Measurements from ENCODE around the gene RIOK2. TPM values are rescaled to one million over a fixed set of nuclear protein-coding genes. Genes with fewer than 3 reads are reported as not detected.
"Not testable (repeated sequence)": the region's sequence is repeated elsewhere in the genome, so short reads cannot be mapped to it uniquely, and the experiment has no call there.

Gene RIOK2
- polyA plus RNA-seq, 1 donor from 2014 or later, result 19.3 TPM

DNA sequence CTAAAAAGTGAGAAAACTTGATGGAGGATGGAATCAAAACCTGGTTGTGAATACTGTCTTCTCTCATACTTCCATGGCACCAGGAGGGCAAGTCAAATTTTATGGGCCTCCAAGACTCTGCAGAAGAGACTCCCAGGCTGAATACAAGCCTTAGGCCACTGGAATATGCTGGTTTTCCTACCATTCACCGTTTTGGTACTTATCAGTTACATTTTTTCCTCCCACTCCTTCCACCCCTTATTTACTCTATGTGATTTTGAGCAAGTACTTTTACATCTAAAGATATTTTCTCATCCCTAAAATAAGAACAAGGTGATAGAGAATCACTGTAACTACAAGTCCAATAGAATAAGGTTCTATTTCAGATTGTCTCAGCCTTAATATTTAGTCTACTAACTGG, 32.6 kb downstream of the RIOK2 start:
- no peaks in the 10 kb centered on the region for H3K4me1 Mint-ChIP-seq
- no peak overlapping the region for H3K27ac Mint-ChIP-seq
- peaks cover 2% of the 10 kb centered on the region for H3K36me3 Mint-ChIP-seq

GRCh38 chr5:97149709-97150108, 33.3 kb downstream of the RIOK2 start:
- H3K4me3 Mint-ChIP-seq, result no peak overlapping the region
- H3K36me3 Mint-ChIP-seq, result no peaks in the 10 kb centered on the region
- H3K27ac Mint-ChIP-seq, result no peak overlapping the region
- H3K27me3 Mint-ChIP-seq, result no peaks in the 10 kb centered on the region
- no peaks in the 10 kb centered on the region for H3K4me1 Mint-ChIP-seq
- H3K9me3 Mint-ChIP-seq, result no peaks in the 10 kb centered on the region

More for the DNA sequence above, 32.6 kb downstream of the RIOK2 start:
- Mint-ChIP-seq H3K9me3 (no peaks in the 10 kb centered on the region), H3K4me3 (no peak overlapping the region), H3K27me3 (no peaks in the 10 kb centered on the region)

DNA sequence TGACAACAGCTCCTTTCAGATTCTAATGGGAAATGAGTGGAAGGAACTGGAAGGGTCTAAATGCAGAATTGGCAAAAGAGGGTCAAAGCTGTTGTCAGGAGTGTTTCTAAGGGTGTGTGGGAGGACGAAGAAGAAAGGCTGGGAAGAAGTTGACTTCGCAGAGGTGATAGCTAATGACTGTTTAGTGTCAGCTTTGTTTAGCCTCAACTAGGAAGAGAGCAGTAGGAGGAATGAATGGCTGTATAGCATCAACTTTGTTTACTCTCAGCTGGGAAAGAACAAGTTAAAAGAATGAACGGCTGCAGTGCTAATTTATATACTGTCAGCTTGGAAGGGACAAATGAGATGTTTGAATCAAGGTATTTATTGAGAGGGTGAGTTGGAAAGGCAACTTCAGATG, 34.8 kb downstream of the RIOK2 start:
- H3K36me3 Mint-ChIP-seq, result no peaks in the 10 kb centered on the region
- H3K9me3 Mint-ChIP-seq, result no peaks in the 10 kb centered on the region
- H3K27ac Mint-ChIP-seq, result no peak overlapping the region
- no peaks in the 10 kb centered on the region for H3K27me3 Mint-ChIP-seq
- H3K4me1 Mint-ChIP-seq, result no peaks in the 10 kb centered on the region
- no peak overlapping the region for H3K4me3 Mint-ChIP-seq

DNA sequence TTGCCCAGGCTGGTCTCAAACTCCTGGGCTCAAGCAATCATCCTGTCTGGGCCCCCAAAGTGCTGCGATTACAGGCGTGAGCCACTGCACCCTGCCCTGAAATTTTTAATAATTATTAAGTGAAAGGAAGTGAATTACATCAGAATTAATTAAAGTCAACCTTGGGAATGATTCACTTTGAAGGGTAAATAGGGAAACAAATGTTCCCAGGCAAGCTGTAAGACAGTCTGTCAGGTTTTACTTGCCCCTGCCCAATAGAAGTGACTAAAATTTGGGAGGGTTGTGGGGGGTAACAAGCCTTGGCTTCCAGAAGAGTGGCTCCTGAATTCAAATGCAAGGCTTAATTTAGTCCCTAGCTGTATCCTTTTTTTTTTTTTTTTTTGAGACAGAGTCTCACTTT, 39.3 kb downstream of the RIOK2 start:
- no peaks in the 10 kb centered on the region for H3K27me3 Mint-ChIP-seq
- peaks cover 0 to 1% (median 0%) of the 10 kb centered on the region in 3 donors for H3K4me1 Mint-ChIP-seq
- no peak overlapping the region for H3K4me3 Mint-ChIP-seq
- H3K9me3 Mint-ChIP-seq, result no peaks in the 10 kb centered on the region
- no peak overlapping the region for H3K27ac Mint-ChIP-seq
- no peaks in the 10 kb centered on the region for H3K36me3 Mint-ChIP-seq

- no peaks in the 10 kb centered on the region for H3K36me3 Mint-ChIP-seq
- H3K27ac Mint-ChIP-seq, result no peak within 1 kb of the TSS
- H3K27me3 Mint-ChIP-seq, result no peaks in the 10 kb centered on the region
- H3K4me3 Mint-ChIP-seq, result no peak within 1 kb of the TSS
- H3K4me1 Mint-ChIP-seq, result peaks cover 0 to 1% (median 0%) of the 10 kb centered on the region in 3 donors
- no peaks in the 10 kb centered on the region for H3K9me3 Mint-ChIP-seq
Measured at GRCh38 chr5:97142521-97143254, 40.4 kb downstream of the RIOK2 start, which contains the start of gene LIX1. TSS of gene LIX1 (minus strand) at chr5:97142611. CDS start at chr5:97142576, 35 bp downstream.

DNA sequence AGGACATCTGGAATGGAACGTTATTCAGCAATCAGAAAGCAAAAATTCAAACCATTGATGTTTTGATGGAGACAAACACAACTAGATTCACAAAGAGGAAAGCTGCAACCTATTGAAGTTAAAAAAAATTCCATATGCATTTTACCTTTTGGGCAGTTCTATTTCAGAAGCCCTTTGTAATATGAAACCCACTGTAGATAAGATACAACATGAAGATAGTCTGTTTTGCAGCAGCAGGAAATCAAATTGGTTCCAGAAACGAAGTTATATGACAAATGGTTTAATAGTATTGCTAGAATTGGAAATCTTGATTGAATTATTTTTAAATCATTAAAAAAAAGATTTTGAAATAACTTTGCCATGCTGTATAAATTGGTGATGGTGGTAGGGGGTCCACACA, 41.5 kb downstream of the RIOK2 start:
- H3K27ac Mint-ChIP-seq, result no peak overlapping the region
- no peaks in the 10 kb centered on the region for H3K27me3 Mint-ChIP-seq
- no peaks in the 10 kb centered on the region for H3K36me3 Mint-ChIP-seq
- H3K4me3 Mint-ChIP-seq, result no peak overlapping the region
- H3K4me1 Mint-ChIP-seq, result peaks cover 0 to 1% (median 0%) of the 10 kb centered on the region in 3 donors
- no peaks in the 10 kb centered on the region for H3K9me3 Mint-ChIP-seq

DNA sequence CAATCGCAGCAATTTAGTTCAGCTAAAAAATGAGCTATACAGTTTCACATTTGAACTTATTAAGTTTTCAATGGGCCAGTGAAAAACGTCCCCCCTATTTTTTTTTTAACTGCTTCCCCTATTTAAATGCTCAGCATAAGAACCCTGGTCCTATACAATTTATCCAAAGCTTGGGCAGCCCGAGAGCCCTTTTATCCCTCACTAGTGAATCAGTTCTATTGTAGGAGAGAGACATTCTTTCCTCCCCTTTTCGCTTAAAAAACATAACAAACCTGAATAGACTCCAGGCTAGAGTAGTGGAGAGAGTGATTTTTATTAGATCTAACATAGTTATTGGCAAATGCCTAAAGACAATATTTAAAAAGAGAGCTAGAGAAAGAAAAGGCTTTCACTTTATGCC, 42.0 kb downstream of the RIOK2 start:
- Mint-ChIP-seq H3K27ac (no peak overlapping the region), H3K4me1 (peaks cover 0 to 1% (median 0%) of the 10 kb centered on the region in 3 donors), H3K36me3 (no peaks in the 10 kb centered on the region), H3K4me3 (no peak overlapping the region), H3K9me3 (no peaks in the 10 kb centered on the region), H3K27me3 (no peaks in the 10 kb centered on the region)

DNA sequence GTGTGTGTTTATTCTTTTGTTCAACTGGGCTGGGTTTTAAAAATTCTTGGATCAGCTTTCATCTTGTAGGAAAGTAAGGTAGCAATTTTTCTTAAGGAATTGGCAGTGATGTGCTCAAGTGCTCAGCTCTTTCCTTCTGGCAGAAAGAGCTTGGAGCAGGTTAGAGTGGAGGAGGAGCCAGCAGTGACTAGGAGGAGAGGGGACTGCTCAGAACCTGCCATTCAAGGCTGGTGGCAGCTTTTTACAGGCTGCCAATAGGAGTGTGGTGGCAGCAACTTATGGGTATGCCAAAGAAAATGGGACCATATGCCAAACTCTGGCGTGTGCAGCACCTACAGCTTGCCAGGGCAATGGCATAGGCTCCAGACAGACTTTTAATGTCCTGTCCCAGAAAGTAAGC, 42.8 kb downstream of the RIOK2 start:
- not testable (repeated sequence) for H3K4me3 Mint-ChIP-seq, H3K27ac Mint-ChIP-seq, H3K27me3 Mint-ChIP-seq, H3K9me3 Mint-ChIP-seq, H3K4me1 Mint-ChIP-seq, H3K36me3 Mint-ChIP-seq

GRCh38 chr5:97136475-97136874, 46.6 kb downstream of the RIOK2 start:
- no peak overlapping the region for H3K4me3 Mint-ChIP-seq
- no peaks in the 10 kb centered on the region for H3K36me3 Mint-ChIP-seq
- no peaks in the 10 kb centered on the region for H3K9me3 Mint-ChIP-seq
- no peaks in the 10 kb centered on the region for H3K27me3 Mint-ChIP-seq
- no peak overlapping the region for H3K27ac Mint-ChIP-seq
- H3K4me1 Mint-ChIP-seq, result peaks cover 0 to 2% (median 1%) of the 10 kb centered on the region in 3 donors

GRCh38 chr5:97135868-97136267, 47.2 kb downstream of the RIOK2 start:
- Mint-ChIP-seq H3K4me3 (no peak overlapping the region), H3K36me3 (no peaks in the 10 kb centered on the region), H3K27ac (no peak overlapping the region), H3K4me1 (peaks cover 0 to 2% (median 0%) of the 10 kb centered on the region in 3 donors), H3K27me3 (no peaks in the 10 kb centered on the region), H3K9me3 (no peaks in the 10 kb centered on the region)

DNA sequence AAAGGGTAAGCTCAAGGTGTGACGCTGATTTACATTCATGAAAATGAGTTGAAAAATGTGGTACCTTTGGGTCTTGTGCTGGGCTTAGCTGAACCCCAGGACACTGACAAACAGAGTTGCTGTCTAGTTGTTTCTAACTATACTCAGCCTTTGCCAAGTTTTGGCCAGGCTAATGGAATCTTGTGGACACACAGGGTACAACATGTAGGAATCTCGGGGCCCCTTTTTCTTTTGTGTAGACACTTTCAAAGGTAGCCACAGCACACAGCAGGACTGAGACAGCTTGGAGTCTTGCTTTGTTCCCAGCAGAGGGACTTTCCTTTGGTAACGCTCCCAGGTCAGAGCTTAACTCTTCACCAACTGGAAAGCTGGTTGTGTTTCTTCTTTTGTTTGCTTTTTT, 48.4 kb downstream of the RIOK2 start:
- H3K9me3 Mint-ChIP-seq, result no peaks in the 10 kb centered on the region
- H3K27me3 Mint-ChIP-seq, result peaks cover 2% of the 10 kb centered on the region
- H3K36me3 Mint-ChIP-seq, result no peaks in the 10 kb centered on the region
- H3K4me1 Mint-ChIP-seq, result peaks cover 0 to 2% (median 0%) of the 10 kb centered on the region in 3 donors
- no peak overlapping the region for H3K27ac Mint-ChIP-seq
- no peak overlapping the region for H3K4me3 Mint-ChIP-seq

GRCh38 chr5:97133101-97133500, 49.9 kb downstream of the RIOK2 start:
- Mint-ChIP-seq H3K36me3 (no peaks in the 10 kb centered on the region), H3K27ac (no peak overlapping the region), H3K4me1 (peaks cover 0 to 5% (median 5%) of the 10 kb centered on the region in 3 donors), H3K9me3 (no peaks in the 10 kb centered on the region), H3K4me3 (no peak overlapping the region), H3K27me3 (peaks cover 9% of the 10 kb centered on the region)

- peaks cover 9% of the 10 kb centered on the region for H3K27me3 Mint-ChIP-seq
- H3K36me3 Mint-ChIP-seq, result no peaks in the 10 kb centered on the region
- peaks cover 0 to 5% (median 5%) of the 10 kb centered on the region in 3 donors for H3K4me1 Mint-ChIP-seq
- no peaks in the 10 kb centered on the region for H3K9me3 Mint-ChIP-seq
- H3K27ac Mint-ChIP-seq, result no peak overlapping the region
- H3K4me3 Mint-ChIP-seq, result no peak overlapping the region
Measured at GRCh38 chr5:97131921-97132320, 51.1 kb downstream of the RIOK2 start.

- no peak overlapping the region for H3K4me3 Mint-ChIP-seq
- peaks cover 1% of the 10 kb centered on the region for H3K36me3 Mint-ChIP-seq
- peaks cover 10% of the 10 kb centered on the region for H3K27me3 Mint-ChIP-seq
- H3K27ac Mint-ChIP-seq, result no peak overlapping the region
- H3K9me3 Mint-ChIP-seq, result no peaks in the 10 kb centered on the region
- peaks cover 0 to 5% (median 5%) of the 10 kb centered on the region in 3 donors for H3K4me1 Mint-ChIP-seq
Measured at GRCh38 chr5:97131139-97131710, 51.8 kb downstream of the RIOK2 start.

DNA sequence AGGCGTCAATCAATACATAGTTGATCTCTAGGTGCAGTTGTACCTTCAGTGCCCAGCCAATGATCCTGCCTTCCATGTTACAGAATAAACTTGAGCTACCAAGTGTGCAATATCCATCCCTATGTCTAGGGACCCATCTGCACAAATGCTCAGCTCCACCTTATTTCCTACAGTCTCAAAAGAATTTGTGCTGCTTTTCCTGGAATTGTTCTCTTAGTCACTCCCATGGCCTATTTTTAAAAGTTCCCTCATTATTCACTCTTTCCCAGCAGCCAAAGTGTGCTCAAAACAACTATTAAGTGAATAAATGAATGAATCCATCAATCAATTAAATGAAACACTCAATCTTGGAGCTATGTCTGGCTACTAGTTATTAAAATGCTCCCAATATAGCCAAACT, 55.3 kb downstream of the RIOK2 start:
- Mint-ChIP-seq H3K9me3 (no peaks in the 10 kb centered on the region), H3K4me1 (peaks cover 1 to 5% (median 2%) of the 10 kb centered on the region in 3 donors), H3K27me3 (peaks cover 15% of the 10 kb centered on the region), H3K27ac (no peak overlapping the region), H3K36me3 (peaks cover 3% of the 10 kb centered on the region), H3K4me3 (no peak overlapping the region)

DNA sequence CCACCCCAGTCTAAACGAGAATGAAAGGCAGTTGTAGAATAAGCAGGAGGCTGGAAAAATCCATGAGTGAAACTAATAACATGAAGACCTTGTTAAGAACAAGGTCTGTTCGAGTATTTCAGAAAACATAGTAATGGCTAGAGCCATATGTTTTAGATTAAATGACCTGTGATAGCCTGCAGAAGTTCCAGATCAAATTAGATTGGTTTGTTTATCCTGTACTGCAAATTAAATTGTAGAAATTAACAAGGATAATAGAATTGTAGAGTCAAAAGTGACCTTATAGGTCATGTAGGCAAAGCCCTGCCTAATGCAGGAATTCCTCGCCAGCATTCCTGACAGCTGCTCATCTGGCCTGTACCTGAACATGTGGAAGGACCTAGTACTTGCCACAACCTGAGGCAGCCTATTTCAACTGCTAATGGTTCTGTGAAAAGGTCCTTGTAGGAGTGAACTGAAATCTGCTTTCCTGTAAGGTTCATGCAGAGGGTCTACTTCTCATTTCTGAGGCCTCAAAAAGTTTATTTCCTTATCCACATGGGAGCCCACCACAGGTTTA, 57.8 kb downstream of the RIOK2 start:
- H3K9me3 Mint-ChIP-seq, result no peaks in the 10 kb centered on the region
- peaks cover 1 to 5% (median 2%) of the 10 kb centered on the region in 3 donors for H3K4me1 Mint-ChIP-seq
- peaks cover 13% of the 10 kb centered on the region for H3K27me3 Mint-ChIP-seq
- H3K36me3 Mint-ChIP-seq, result peaks cover 3% of the 10 kb centered on the region
- no peak overlapping the region for H3K27ac Mint-ChIP-seq
- no peak overlapping the region for H3K4me3 Mint-ChIP-seq

Measured in IgD-negative memory B cell (primary cell).